ENCODE measurements around the gene IMP3. TPM values are rescaled to one million over a fixed set of nuclear protein-coding genes. Genes with fewer than 3 reads are reported as not detected.

The IMP3 gene
- total and polyA plus RNA-seq, 2 donors (not counting 3 experiments of a cell fraction or from before 2014, with no cell fraction given), result 41.3 to 64.0 TPM

DNA sequence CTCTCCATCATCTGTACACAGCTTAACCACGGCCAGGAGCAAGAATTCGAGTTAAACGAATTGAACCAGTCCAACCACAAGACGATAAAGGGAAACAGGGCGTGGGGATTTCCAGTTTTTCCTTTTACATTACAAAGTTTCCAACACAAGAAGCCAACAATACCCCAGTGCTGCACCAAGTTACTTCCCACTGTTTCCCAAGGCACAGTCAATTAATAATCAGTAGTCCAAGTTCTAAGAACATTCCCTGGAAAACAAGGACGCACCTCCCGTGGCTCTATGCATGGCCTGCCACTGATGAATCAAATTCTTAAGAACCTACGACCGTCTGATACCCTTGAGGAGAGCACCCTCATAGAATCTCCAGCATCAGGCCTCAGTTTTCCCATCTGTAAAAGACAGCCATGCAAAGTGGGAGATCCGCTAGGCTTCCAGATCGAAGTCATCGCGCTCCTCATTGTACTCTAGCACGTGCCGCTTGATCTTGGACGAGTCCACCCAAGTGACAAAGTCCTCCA is 774 bp downstream of the IMP3 start:
- peak overlapping the region; percentile 6 for H2AFZ ChIP-seq (ENCODE audit: low read depth, low read length)
- dilution Hi-C loops (cut with MboI; ENCODE audit: extremely low pct_ligation_motif_present, low sequenced_read_pairs) (no loop called here), intact Hi-C loops (cut with micrococcal nuclease) (loop anchor here (2.0 kb wide), 3 partner anchors 28 to 186 kb away; no protein-coding TSS in a partner anchor)
- FAIRE-seq (peak; percentile 31), DNase-seq (ENCODE audit: low read depth, low spot score) (peak; percentile 56)
- no peaks in the 10 kb centered on the region for H3K27me3 ChIP-seq (ENCODE audit: control insufficient read depth in 2 of 2, insufficient read depth in 2 of 2, low read length in 2 of 2)
- no peaks in the 10 kb centered on the region for H4K20me1 ChIP-seq (replicated peaks; ENCODE audit: control insufficient read depth, extremely low read depth, insufficient read depth, low read length)
- TF ChIP-seq EZH2 (IDR thresholded peaks at IDR 0.05; ENCODE audit: borderline replicate concordance, low read depth, low read length, severe bottlenecking) (no peak), POLR2AphosphoS5 (IDR thresholded peaks at IDR 0.05; ENCODE audit: insufficient read depth, low read depth, low read length) (no peak), POLR2A (IDR thresholded peaks at IDR 0.05; ENCODE audit: low read depth, low read length) (no peak), FOS (IDR thresholded peaks at IDR 0.05; ENCODE audit: borderline replicate concordance, insufficient read depth, low read length) (no peak), MYC (IDR thresholded peaks at IDR 0.05; ENCODE audit: low read depth, low read length) (no peak), JUN (IDR thresholded peaks at IDR 0.05; ENCODE audit: borderline replicate concordance, insufficient read depth, insufficient read length, low read depth) (no peak), GATA2 (IDR thresholded peaks at IDR 0.05; ENCODE audit: insufficient read depth, insufficient read length, low read depth, low read length) (no peak)
- TF ChIP-seq, protein P1, sequence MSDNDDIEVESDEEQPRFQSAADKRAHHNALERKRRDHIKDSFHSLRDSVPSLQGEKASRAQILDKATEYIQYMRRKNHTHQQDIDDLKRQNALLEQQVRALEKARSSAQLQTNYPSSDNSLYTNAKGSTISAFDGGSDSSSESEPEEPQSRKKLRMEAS (IDR thresholded peaks at IDR 0.05; ENCODE audit: insufficient read depth, insufficient read length), result no peak
- TF ChIP-seq, protein P2, sequence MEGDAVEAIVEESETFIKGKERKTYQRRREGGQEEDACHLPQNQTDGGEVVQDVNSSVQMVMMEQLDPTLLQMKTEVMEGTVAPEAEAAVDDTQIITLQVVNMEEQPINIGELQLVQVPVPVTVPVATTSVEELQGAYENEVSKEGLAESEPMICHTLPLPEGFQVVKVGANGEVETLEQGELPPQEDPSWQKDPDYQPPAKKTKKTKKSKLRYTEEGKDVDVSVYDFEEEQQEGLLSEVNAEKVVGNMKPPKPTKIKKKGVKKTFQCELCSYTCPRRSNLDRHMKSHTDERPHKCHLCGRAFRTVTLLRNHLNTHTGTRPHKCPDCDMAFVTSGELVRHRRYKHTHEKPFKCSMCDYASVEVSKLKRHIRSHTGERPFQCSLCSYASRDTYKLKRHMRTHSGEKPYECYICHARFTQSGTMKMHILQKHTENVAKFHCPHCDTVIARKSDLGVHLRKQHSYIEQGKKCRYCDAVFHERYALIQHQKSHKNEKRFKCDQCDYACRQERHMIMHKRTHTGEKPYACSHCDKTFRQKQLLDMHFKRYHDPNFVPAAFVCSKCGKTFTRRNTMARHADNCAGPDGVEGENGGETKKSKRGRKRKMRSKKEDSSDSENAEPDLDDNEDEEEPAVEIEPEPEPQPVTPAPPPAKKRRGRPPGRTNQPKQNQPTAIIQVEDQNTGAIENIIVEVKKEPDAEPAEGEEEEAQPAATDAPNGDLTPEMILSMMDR (IDR thresholded peaks at IDR 0.05; ENCODE audit: extremely low read depth in 1 of 2, insufficient read depth in 1 of 2, low read depth in 1 of 2, low read length in 2 of 2), result no peak
- peaks cover 23% of the 10 kb centered on the region for H3K4me1 ChIP-seq (ENCODE audit: control insufficient read depth, extremely low read depth, insufficient read depth, low read length)
- peak overlapping the region; percentile 80 for H3K4me2 ChIP-seq (ENCODE audit: insufficient read depth, low read length)
- H3K9me1 ChIP-seq (replicated peaks; ENCODE audit: control insufficient read depth, extremely low read depth, insufficient read depth, low read length), result no peaks in the 10 kb centered on the region
- peak overlapping the region; percentile 10 for H3K9ac ChIP-seq (replicated peaks; ENCODE audit: extremely low read depth, insufficient read depth, low read length)
- H3K36me3 ChIP-seq (ENCODE audit: control insufficient read depth in 2 of 2, extremely low read depth in 1 of 2, insufficient read depth in 2 of 2, low read length in 2 of 2), result no peaks in the 10 kb centered on the region
- peaks cover 10% of the 10 kb centered on the region for H3K79me2 ChIP-seq (ENCODE audit: control insufficient read depth, insufficient read depth, low read length)
- peak overlapping the region; percentile 9 to 68 (median 60) for H3K4me3 ChIP-seq (replicated peaks in 1 of 3; ENCODE audit: insufficient read depth in 1 of 3, low read depth in 1 of 3, low read length in 3 of 3)
- no peaks in the 10 kb centered on the region for H3K9me3 ChIP-seq (replicated peaks; ENCODE audit: control insufficient read depth, insufficient read depth, low read length)
- peak overlapping the region; percentile 0 for H3K27ac ChIP-seq (ENCODE audit: insufficient read depth, low read depth, low read length)
- POLR2A ChIA-PET, result interaction anchor here (0.6 to 1.8 kb wide), 7 partner anchors 13 to 271 kb away, joined by 4 to 7 read pairs (median 6); partner anchors contain the start of genes MAN2C1 and SNUPN
- BruUV-seq (replicated peaks), result TSS peak; percentile 69
- CTCF ChIA-PET, result interaction anchor here (0.8 to 4.3 kb wide), 12 partner anchors 8 to 185 kb away, joined by 3 to 65 read pairs (median 8); partner anchors contain the start of genes PTPN9, SNUPN and SNX33

All from endothelial cell of umbilical vein (primary cell).